B cell (primary cell): ENCODE results near the gene SMG9. TPM values are rescaled to one million over a fixed set of nuclear protein-coding genes. Genes with fewer than 3 reads are reported as not detected.

Experiments
- ATAC-seq: fragments of 200-7000 bp; cut with Tn5 transposase; one replicate; pipeline ENCODE4 v1.10.0; 2021; ENCODE audit warnings: low read depth, mild to moderate bottlenecking, moderate number of reproducible peaks, moderate library complexity
- CTCF ChIA-PET: fragments of 350-600 bp; sonication (Branson Sonifier 250); formaldehyde crosslinking; loops from one replicate; lab custom pipeline; 2021; ENCODE audit warnings: antibody characterized with exemption, inconsistent platforms; lab: Charles Lee
- POLR2A ChIA-PET: fragments of 350-600 bp; sonication (Branson Sonifier 250); formaldehyde crosslinking; loops from one replicate; lab custom pipeline; 2021; ENCODE audit warnings: antibody characterized with exemption; lab: Charles Lee
- DNase-seq: peaks from one replicate; pipeline ENCODE4 v3.0.0; 2013
- H2AFZ ChIP-seq: 2 replicates; pipeline ENCODE4 v1.6.1; 2012; ENCODE audit warnings: mild to moderate bottlenecking, low read depth, low read length; ENCODE audit not compliant: insufficient read depth, poor library complexity, severe bottlenecking
- H3K27ac ChIP-seq, 2 donors: 1 replicate in 1 of 2; 2 replicates in 1 of 2; pipeline ENCODE4 v1.5.1; 2012 to 2013; ENCODE audit warnings: low read length in 2 of 2, mild to moderate bottlenecking in 2 of 2, moderate library complexity in 1 of 2
- H3K27me3 ChIP-seq, 4 experiments: fragments of 200-600 bp in 1 of 4; sonication (generic) in 1 of 4; replicated peaks in 1 of 4; 1 replicate in 2 of 4; 2 replicates in 2 of 4; pipeline versions ENCODE4 v1.6.1 to v1.7.0; 2013 to 2016; ENCODE audit warnings: low read length in 3 of 4, mild to moderate bottlenecking in 2 of 4, mixed read lengths in 1 of 4, moderate library complexity in 1 of 4; ENCODE audit not compliant: insufficient read depth in 4 of 4, control insufficient read depth in 3 of 4; ENCODE audit errors: control extremely low read depth in 1 of 4
- H3K36me3 ChIP-seq, 2 experiments: replicated peaks in 1 of 2; 1 replicate in 1 of 2; 2 replicates in 1 of 2; pipeline versions ENCODE4 v1.6.1 to v1.7.1; 2013; ENCODE audit warnings: low read length in 1 of 2; ENCODE audit not compliant: insufficient read depth in 2 of 2, control insufficient read depth in 1 of 2; ENCODE audit errors: control extremely low read depth in 1 of 2, extremely low read depth in 1 of 2
- H3K4me1 ChIP-seq, 2 donors: fragments of 200-600 bp in 1 of 2; sonication (generic) in 1 of 2; 1 replicate in 1 of 2; 2 replicates in 1 of 2; pipeline versions ENCODE4 v1.5.1 to v1.6.1; 2013 to 2017; ENCODE audit warnings: low read length in 2 of 2; ENCODE audit not compliant: control insufficient read depth in 2 of 2, insufficient read depth in 2 of 2
- H3K4me2 ChIP-seq: replicated peaks from 2 replicates; pipeline ENCODE3; 2012; ENCODE audit warnings: mild to moderate bottlenecking, low read depth, low read length; ENCODE audit not compliant: poor library complexity, severe bottlenecking
- H3K4me3 ChIP-seq, 5 experiments: fragments of 200-600 bp in 1 of 5; sonication (generic) in 1 of 5; 1 replicate in 3 of 5; 2 replicates in 2 of 5; pipeline versions ENCODE4 v1.5.1 to v1.7.0; 2011 to 2016; ENCODE audit warnings: low read length in 4 of 5, mild to moderate bottlenecking in 4 of 5, low read depth in 2 of 5, control low read depth in 1 of 5, moderate library complexity in 1 of 5; ENCODE audit not compliant: insufficient read depth in 1 of 5; ENCODE audit errors: control extremely low read depth in 1 of 5, extremely low read depth in 1 of 5
- H3K79me2 ChIP-seq: fragments of 200-600 bp; sonication (generic); one replicate; pipeline ENCODE4 v1.6.0; 2016; ENCODE audit warnings: low read length; ENCODE audit not compliant: control insufficient read depth, insufficient read depth
- H3K9ac ChIP-seq: fragments of 200-600 bp; sonication (generic); 2 replicates; pipeline ENCODE4 v1.6.1; 2017; ENCODE audit warnings: mild to moderate bottlenecking, low read length, moderate library complexity
- H3K9me3 ChIP-seq, 3 donors: one replicate each; pipeline versions ENCODE4 v1.6.1 to v1.7.1; 2013; ENCODE audit warnings: low read length in 2 of 3; ENCODE audit not compliant: control insufficient read depth in 2 of 3, insufficient read depth in 1 of 3; ENCODE audit errors: control extremely low read depth in 1 of 3
- H4K20me1 ChIP-seq: 2 replicates; pipeline ENCODE4 v1.6.0; 2012; ENCODE audit warnings: mild to moderate bottlenecking, low read length; ENCODE audit not compliant: insufficient read depth, control insufficient read depth, poor library complexity, severe bottlenecking
- H3K27ac Mint-ChIP-seq: one replicate; pipeline ENCODE4 v1.8.0; 2021; ENCODE audit warnings: mixed read lengths
- H3K27me3 Mint-ChIP-seq: one replicate; pipeline ENCODE4 v1.8.0; 2021; ENCODE audit warnings: mixed read lengths
- H3K4me1 Mint-ChIP-seq: one replicate; pipeline ENCODE4 v1.8.0; 2021; ENCODE audit warnings: mixed read lengths
- H3K4me3 Mint-ChIP-seq: one replicate; pipeline ENCODE4 v1.8.0; 2021; ENCODE audit warnings: mixed read lengths
- H3K9me3 Mint-ChIP-seq: one replicate; pipeline ENCODE4 v1.8.0; 2022; ENCODE audit warnings: mixed read lengths; ENCODE audit not compliant: insufficient read depth
- EZH2 ChIP-seq: IDR thresholded peaks from 2 replicates; pipeline ENCODE4 v1.6.1; 2012; ENCODE audit warnings: borderline replicate concordance, low read depth, mild to moderate bottlenecking, moderate library complexity, low read length; ENCODE audit not compliant: insufficient read depth, poor library complexity, severe bottlenecking
- WGBS: methylation state at CpG from one replicate; pipeline ENCODE4 v1.1.5; 2013; ENCODE audit warnings: missing lambda C conversion rate; ENCODE audit not compliant: insufficient coverage; 5-methylcytosine and 5-hydroxymethylcytosine counted together
- intact Hi-C: fragments of 100-400 bp; cut with micrococcal nuclease; formaldehyde crosslinking; loops from one replicate; pipeline ENCODE4 v1.10.0; 2022
- polyA plus RNA-seq: library from polyadenylated mRNA; depleted of rRNA; stranded (reverse); fragments of >200 nt; gene quantifications from 2 replicates; pipeline ENCODE4 v1.2.3, GENCODE V29; 2012
- total RNA-seq, 2 donors: library from RNA; stranded (reverse); fragments of 120-200 nt in 1 of 2; gene quantifications; 1 replicate in 1 of 2; 2 replicates in 1 of 2; pipeline versions ENCODE4 v1.2.3 to v1.2.4, GENCODE V29; 2013 to 2022
- TF ChIP-seq, protein P1 (sequence below): fragments of 200-600 bp; IDR thresholded peaks from one replicate; pipeline ENCODE4 v1.8.0; 2022; ENCODE audit warnings: antibody characterized with exemption, mild to moderate bottlenecking

SMG9 gene
- total and polyA plus RNA-seq, 2 donors (not counting 1 experiment from before 2014, with no cell fraction given): 33.9 to 87.5 TPM

DNA sequence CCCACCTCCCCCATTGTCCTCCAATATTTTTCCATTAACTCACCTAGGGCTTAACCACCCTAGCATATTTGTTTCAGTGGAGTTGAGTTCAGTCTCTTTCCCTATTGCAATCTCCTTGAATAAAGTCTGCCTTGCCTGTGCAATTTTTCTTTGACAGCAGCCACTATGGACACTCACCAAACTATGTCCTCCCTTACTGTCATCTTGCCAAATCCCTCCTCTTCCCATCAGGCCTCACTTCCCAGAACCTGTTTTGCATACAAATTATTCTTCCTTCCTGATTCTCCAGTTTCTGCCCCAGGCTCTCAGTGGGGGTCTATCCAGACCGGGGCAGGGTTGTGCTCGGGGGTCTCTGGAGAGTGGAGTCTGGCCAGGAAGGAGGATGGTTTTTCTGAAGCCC, 49.7 kb upstream of the SMG9 start:
- Mint-ChIP-seq H3K9me3 (no peaks in the 10 kb centered on the region), H3K27ac (no peak overlapping the region), H3K4me3 (no peak overlapping the region), H3K27me3 (peaks cover 17% of the 10 kb centered on the region), H3K4me1 (no peaks in the 10 kb centered on the region)
- peaks cover 0 to 6% (median 1%) of the 10 kb centered on the region in 4 experiments for H3K27me3 ChIP-seq
- no peak overlapping the region for H3K4me2 ChIP-seq
- H3K27ac ChIP-seq: no peak overlapping the region
- no peaks in the 10 kb centered on the region for H3K4me1 ChIP-seq
- H2AFZ ChIP-seq: no peak overlapping the region
- H3K36me3 ChIP-seq: no peaks in the 10 kb centered on the region
- ChIA-PET CTCF (no interaction called here), POLR2A (no interaction called here)
- intact Hi-C loops: no loop called here
- no peaks in the 10 kb centered on the region for H3K9me3 ChIP-seq
- DNase-seq (no peak), ATAC-seq (no peak)
- H3K9ac ChIP-seq: no peak overlapping the region
- no peaks in the 10 kb centered on the region for H4K20me1 ChIP-seq
- TF ChIP-seq EZH2: no peak
- TF ChIP-seq, protein P1, sequence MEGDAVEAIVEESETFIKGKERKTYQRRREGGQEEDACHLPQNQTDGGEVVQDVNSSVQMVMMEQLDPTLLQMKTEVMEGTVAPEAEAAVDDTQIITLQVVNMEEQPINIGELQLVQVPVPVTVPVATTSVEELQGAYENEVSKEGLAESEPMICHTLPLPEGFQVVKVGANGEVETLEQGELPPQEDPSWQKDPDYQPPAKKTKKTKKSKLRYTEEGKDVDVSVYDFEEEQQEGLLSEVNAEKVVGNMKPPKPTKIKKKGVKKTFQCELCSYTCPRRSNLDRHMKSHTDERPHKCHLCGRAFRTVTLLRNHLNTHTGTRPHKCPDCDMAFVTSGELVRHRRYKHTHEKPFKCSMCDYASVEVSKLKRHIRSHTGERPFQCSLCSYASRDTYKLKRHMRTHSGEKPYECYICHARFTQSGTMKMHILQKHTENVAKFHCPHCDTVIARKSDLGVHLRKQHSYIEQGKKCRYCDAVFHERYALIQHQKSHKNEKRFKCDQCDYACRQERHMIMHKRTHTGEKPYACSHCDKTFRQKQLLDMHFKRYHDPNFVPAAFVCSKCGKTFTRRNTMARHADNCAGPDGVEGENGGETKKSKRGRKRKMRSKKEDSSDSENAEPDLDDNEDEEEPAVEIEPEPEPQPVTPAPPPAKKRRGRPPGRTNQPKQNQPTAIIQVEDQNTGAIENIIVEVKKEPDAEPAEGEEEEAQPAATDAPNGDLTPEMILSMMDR: no peak
- H3K79me2 ChIP-seq: no peaks in the 10 kb centered on the region
- 80% methylated on average over 1 of the region's 2 CpGs for WGBS
- no peak overlapping the region for H3K4me3 ChIP-seq

DNA sequence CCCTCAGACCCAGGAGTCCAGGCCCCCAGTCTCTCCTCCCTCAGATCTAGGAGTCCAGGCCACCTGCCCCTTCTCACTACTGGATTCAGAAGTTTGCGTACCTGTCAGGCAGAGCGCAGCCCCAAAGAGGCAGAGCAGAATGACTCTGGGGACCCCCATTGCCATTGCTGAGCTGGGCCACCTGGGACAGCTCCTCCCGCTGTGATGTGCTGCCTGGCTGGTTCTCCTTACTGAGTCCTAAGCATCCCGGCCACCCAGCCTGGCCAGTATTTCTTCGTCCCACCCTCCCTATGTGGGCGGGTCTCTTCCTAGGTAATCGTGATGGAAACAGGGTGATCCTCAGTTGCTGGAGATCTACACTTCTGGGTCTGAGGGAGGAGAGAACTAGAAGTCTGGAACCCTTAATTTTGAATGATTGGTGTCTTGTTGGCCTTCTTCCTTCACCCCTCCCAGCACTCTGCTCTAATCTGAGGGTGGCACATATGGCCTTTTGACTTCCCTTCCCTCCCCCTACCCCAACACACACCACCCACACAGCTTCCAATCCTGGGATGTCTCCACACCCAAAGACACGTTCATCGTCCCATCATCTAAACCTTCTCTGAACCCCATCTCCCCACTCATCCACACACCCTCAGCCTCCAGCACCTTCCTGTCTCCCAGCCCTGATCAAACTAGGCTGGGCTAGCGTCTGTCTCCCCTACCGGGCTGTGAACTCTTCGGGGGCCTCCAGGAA, 47.6 kb upstream of the SMG9 start, which contains the start of gene LYPD5:
LYPD5 (minus strand) TSS at position 232 of the 736 bp plus-strand sequence; CDS start at position 165, 67 bp downstream.
- Mint-ChIP-seq H3K4me1 (peaks cover 7% of the 10 kb centered on the region), H3K4me3 (no peak within 1 kb of the TSS), H3K27ac (no peak within 1 kb of the TSS), H3K27me3 (peaks cover 21% of the 10 kb centered on the region), H3K9me3 (no peaks in the 10 kb centered on the region)
- WGBS: 83% methylated on average over 9 of the region's 12 CpGs
- no peak for TF ChIP-seq EZH2
- TF ChIP-seq, protein P1: no peak
- DNase-seq: no peak
- Histone ChIP-seq H2AFZ (no peak within 1 kb of the TSS), H3K9ac (no peak within 1 kb of the TSS), H3K27ac (no peak within 1 kb of the TSS), H3K9me3 (peaks cover 0 to 18% (median 0%) of the 10 kb centered on the region in 3 donors), H3K4me3 (no peak within 1 kb of the TSS), H3K27me3 (peaks cover 0 to 14% (median 4%) of the 10 kb centered on the region in 4 experiments), H3K4me1 (peaks cover 11 to 12% of the 10 kb centered on the region in 2 donors), H3K36me3 (no peaks in the 10 kb centered on the region), H4K20me1 (no peaks in the 10 kb centered on the region), H3K4me2 (no peak within 1 kb of the TSS), H3K79me2 (no peaks in the 10 kb centered on the region)
- ChIA-PET POLR2A (no interaction called here), CTCF (no interaction called here)
- intact Hi-C loops: no loop called here
- ATAC-seq: no peak
